ENCODE results near the gene RPL32. TPM values are rescaled to one million over a fixed set of nuclear protein-coding genes. Genes with fewer than 3 reads are reported as not detected.
A peak's percentile ranks its signal among the peaks of the same experiment; 100 is the strongest.

The RPL32 gene
- total and polyA plus RNA-seq, 5 donors from 2014 or later = 2,250 to 3,950 (median 2,758) TPM

DNA sequence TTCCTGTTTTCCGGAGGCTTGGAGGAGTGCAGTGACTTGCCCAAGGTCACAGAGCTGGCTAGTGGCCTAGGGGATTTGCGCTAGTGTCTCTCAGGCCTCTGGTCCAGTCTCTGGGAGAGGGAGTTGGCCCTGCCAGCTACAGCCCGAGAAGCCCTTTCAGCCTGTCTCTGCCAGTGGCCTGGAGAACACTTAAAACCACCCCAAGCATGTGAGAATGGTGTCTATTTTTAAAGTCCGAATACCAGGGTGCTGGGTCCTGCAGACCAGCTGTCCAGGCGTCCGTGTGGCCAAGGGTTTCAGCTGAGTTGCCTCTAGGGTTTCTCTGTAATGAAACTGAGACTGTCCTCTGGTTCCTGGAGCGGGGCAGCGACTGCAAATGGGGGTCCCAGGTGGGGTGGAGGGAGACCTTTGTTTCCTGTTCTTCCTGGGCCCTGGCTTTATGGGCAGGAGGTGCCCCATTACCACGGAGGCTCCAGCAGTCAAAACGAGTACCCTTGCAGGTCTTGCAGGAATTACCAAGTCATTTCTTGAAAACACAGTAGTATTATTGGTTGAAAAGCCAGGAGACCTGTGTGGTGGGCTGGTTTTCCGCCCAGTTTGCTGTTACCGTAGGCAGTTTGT lies 42.7 kb downstream of the RPL32 start:
- Mint-ChIP-seq H3K36me3 (no peaks in the 10 kb centered on the region), H3K27me3 (peaks cover 41% of the 10 kb centered on the region), H3K27ac (no peak overlapping the region), H3K4me1 (peaks cover 0 to 16% (median 3%) of the 10 kb centered on the region in 4 donors), H3K4me3 (peak overlapping the region in 1 of 4 donors; percentile 70), H3K9me3 (no peaks in the 10 kb centered on the region)
- Histone ChIP-seq H3K4me3 (ENCODE audit: low read depth, low read length) (no peak overlapping the region), H3K27me3 (ENCODE audit: control insufficient read depth, insufficient read depth, low read length) (peaks cover 2% of the 10 kb centered on the region), H3K9me3 (ENCODE audit: control insufficient read depth in 2 of 2, low read length in 2 of 2) (no peaks in the 10 kb centered on the region), H3K27ac (ENCODE audit: insufficient read depth, low read length, poor library complexity, severe bottlenecking) (no peak overlapping the region), H3K4me1 (ENCODE audit: control insufficient read depth, insufficient read depth, low read length, poor library complexity, severe bottlenecking) (no peaks in the 10 kb centered on the region), H3K36me3 (ENCODE audit: control insufficient read depth, insufficient read depth, low read length) (no peaks in the 10 kb centered on the region)
- no peak for ATAC-seq (ENCODE audit: low read depth in 2 of 2)
- no peak for DNase-seq

- DNase-seq (no peak), ATAC-seq (ENCODE audit: low read depth in 2 of 2) (no peak)
- peaks cover 42% of the 10 kb centered on the region for H3K27me3 Mint-ChIP-seq
- peaks cover 0 to 16% (median 3%) of the 10 kb centered on the region in 4 donors for H3K4me1 Mint-ChIP-seq
- peak overlapping the region in 2 of 3 donors; percentile 6 to 36 for H3K27ac Mint-ChIP-seq
- no peaks in the 10 kb centered on the region for H3K36me3 Mint-ChIP-seq
- Histone ChIP-seq H3K4me1 (ENCODE audit: control insufficient read depth, insufficient read depth, low read length, poor library complexity, severe bottlenecking) (no peaks in the 10 kb centered on the region), H3K27me3 (ENCODE audit: control insufficient read depth, insufficient read depth, low read length) (peaks cover 2% of the 10 kb centered on the region), H3K36me3 (ENCODE audit: control insufficient read depth, insufficient read depth, low read length) (no peaks in the 10 kb centered on the region), H3K9me3 (ENCODE audit: control insufficient read depth in 2 of 2, low read length in 2 of 2) (no peaks in the 10 kb centered on the region), H3K4me3 (ENCODE audit: low read depth, low read length) (no peak overlapping the region), H3K27ac (ENCODE audit: insufficient read depth, low read length, poor library complexity, severe bottlenecking) (no peak overlapping the region)
- H3K4me3 Mint-ChIP-seq = peak overlapping the region; percentile 16 to 70 (median 44)
- H3K9me3 Mint-ChIP-seq = no peaks in the 10 kb centered on the region
Observed at GRCh38 chr3:12797892-12798558, 43.3 kb downstream of the RPL32 start.

DNA sequence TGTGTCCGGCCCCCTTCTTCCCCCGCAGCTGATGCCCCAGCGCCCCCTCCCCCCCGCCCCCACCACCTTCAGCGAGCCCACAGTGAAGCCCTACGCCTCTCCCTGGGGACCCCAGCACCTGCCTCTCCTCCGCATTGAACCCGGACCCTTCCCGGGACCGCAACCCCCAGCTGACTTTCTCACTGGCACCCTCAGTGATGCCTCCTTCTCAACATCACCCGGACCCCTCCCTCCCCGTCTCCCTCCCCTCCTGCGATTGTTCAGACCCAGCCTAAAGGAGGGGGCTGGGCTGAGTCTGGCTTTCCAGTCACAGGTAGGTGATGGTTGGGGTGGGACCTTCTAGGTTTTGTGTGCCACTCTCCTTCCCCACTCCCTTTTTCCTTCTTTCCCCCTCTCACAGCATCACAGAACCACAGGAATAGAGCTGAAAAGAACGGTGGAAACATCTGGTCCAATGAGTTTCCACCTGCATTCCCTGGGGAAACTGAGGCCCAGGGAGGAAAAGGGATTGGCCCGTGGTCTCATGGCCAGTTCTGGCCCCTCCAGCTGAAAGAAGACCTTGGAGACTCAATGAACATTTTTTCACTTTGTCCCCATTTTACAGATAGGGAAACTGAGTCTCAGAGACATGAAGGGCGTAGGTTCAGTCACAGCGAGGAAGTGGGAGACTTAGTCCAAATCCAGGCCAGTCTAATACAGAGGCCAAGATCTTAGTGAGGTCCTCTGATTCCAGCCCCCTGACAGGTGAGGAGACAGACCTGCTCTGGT lies 44.1 kb downstream of the RPL32 start:
- peak overlapping the region; percentile 23 for H3K27ac ChIP-seq (ENCODE audit: insufficient read depth, low read length, poor library complexity, severe bottlenecking)
- Mint-ChIP-seq H3K27me3 (peaks cover 42% of the 10 kb centered on the region), H3K4me3 (peak overlapping the region in 3 of 4 donors; percentile 16 to 87 (median 70)), H3K27ac (peak overlapping the region in 1 of 3 donors; percentile 36), H3K9me3 (no peaks in the 10 kb centered on the region), H3K36me3 (no peaks in the 10 kb centered on the region), H3K4me1 (peaks cover 0 to 16% (median 3%) of the 10 kb centered on the region in 4 donors)
- ATAC-seq (ENCODE audit: low read depth in 2 of 2) = no peak
- no peaks in the 10 kb centered on the region for H3K9me3 ChIP-seq (ENCODE audit: control insufficient read depth in 2 of 2, low read length in 2 of 2)
- no peak overlapping the region for H3K4me3 ChIP-seq (ENCODE audit: low read depth, low read length)
- H3K27me3 ChIP-seq (ENCODE audit: control insufficient read depth, insufficient read depth, low read length) = peaks cover 2% of the 10 kb centered on the region
- no peaks in the 10 kb centered on the region for H3K36me3 ChIP-seq (ENCODE audit: control insufficient read depth, insufficient read depth, low read length)
- no peaks in the 10 kb centered on the region for H3K4me1 ChIP-seq (ENCODE audit: control insufficient read depth, insufficient read depth, low read length, poor library complexity, severe bottlenecking)
- no peak for DNase-seq

- peaks cover 42% of the 10 kb centered on the region for H3K27me3 Mint-ChIP-seq
- Histone ChIP-seq H3K36me3 (ENCODE audit: control insufficient read depth, insufficient read depth, low read length) (no peaks in the 10 kb centered on the region), H3K9me3 (ENCODE audit: control insufficient read depth in 2 of 2, low read length in 2 of 2) (no peaks in the 10 kb centered on the region), H3K4me1 (ENCODE audit: control insufficient read depth, insufficient read depth, low read length, poor library complexity, severe bottlenecking) (no peaks in the 10 kb centered on the region), H3K27me3 (ENCODE audit: control insufficient read depth, insufficient read depth, low read length) (peaks cover 2% of the 10 kb centered on the region), H3K27ac (ENCODE audit: insufficient read depth, low read length, poor library complexity, severe bottlenecking) (peak within 1 kb of the TSS; percentile 23), H3K4me3 (ENCODE audit: low read depth, low read length) (no peak within 1 kb of the TSS)
- H3K4me1 Mint-ChIP-seq = peaks cover 0 to 16% (median 3%) of the 10 kb centered on the region in 4 donors
- H3K9me3 Mint-ChIP-seq = no peaks in the 10 kb centered on the region
- peak within 1 kb of the TSS in 2 of 3 donors; percentile 87 to 91 for H3K27ac Mint-ChIP-seq
- H3K4me3 Mint-ChIP-seq = peak within 1 kb of the TSS; percentile 68 to 87 (median 80)
- DNase-seq (peak in 2 of 3 donors; percentile 17 to 26), ATAC-seq (ENCODE audit: low read depth in 2 of 2) (peak; percentile 58 to 60)
- no peaks in the 10 kb centered on the region for H3K36me3 Mint-ChIP-seq
Observed at GRCh38 chr3:12796171-12797123, 44.9 kb downstream of the RPL32 start, which contains the start of gene CAND2. CAND2 (plus strand) TSS chr3:12796680; CDS start chr3:12796721, 41 bp downstream.

GRCh38 chr3:12793701-12794100 lies 47.7 kb downstream of the RPL32 start:
- Histone ChIP-seq H3K36me3 (ENCODE audit: control insufficient read depth, insufficient read depth, low read length) (no peaks in the 10 kb centered on the region), H3K4me3 (ENCODE audit: low read depth, low read length) (no peak overlapping the region), H3K9me3 (ENCODE audit: control insufficient read depth in 2 of 2, low read length in 2 of 2) (no peaks in the 10 kb centered on the region), H3K27ac (ENCODE audit: insufficient read depth, low read length, poor library complexity, severe bottlenecking) (no peak overlapping the region), H3K27me3 (ENCODE audit: control insufficient read depth, insufficient read depth, low read length) (peaks cover 2% of the 10 kb centered on the region), H3K4me1 (ENCODE audit: control insufficient read depth, insufficient read depth, low read length, poor library complexity, severe bottlenecking) (no peaks in the 10 kb centered on the region)
- Mint-ChIP-seq H3K4me1 (peaks cover 0 to 16% (median 3%) of the 10 kb centered on the region in 4 donors), H3K36me3 (no peaks in the 10 kb centered on the region), H3K4me3 (no peak overlapping the region), H3K27me3 (peaks cover 43% of the 10 kb centered on the region), H3K27ac (no peak overlapping the region), H3K9me3 (no peaks in the 10 kb centered on the region)
- DNase-seq (no peak), ATAC-seq (ENCODE audit: low read depth in 2 of 2) (no peak)

- Histone ChIP-seq H3K27ac (ENCODE audit: insufficient read depth, low read length, poor library complexity, severe bottlenecking) (no peak overlapping the region), H3K36me3 (ENCODE audit: control insufficient read depth, insufficient read depth, low read length) (no peaks in the 10 kb centered on the region), H3K4me3 (ENCODE audit: low read depth, low read length) (no peak overlapping the region), H3K4me1 (ENCODE audit: control insufficient read depth, insufficient read depth, low read length, poor library complexity, severe bottlenecking) (no peaks in the 10 kb centered on the region), H3K27me3 (ENCODE audit: control insufficient read depth, insufficient read depth, low read length) (peaks cover 2% of the 10 kb centered on the region), H3K9me3 (ENCODE audit: control insufficient read depth in 2 of 2, low read length in 2 of 2) (no peaks in the 10 kb centered on the region)
- Mint-ChIP-seq H3K27me3 (peaks cover 30% of the 10 kb centered on the region), H3K4me3 (no peak overlapping the region), H3K9me3 (no peaks in the 10 kb centered on the region), H3K4me1 (peaks cover 0 to 6% (median 0%) of the 10 kb centered on the region in 4 donors), H3K36me3 (no peaks in the 10 kb centered on the region), H3K27ac (peak overlapping the region in 1 of 3 donors; percentile 59)
- ATAC-seq (ENCODE audit: low read depth in 2 of 2) = no peak
- DNase-seq = no peak
Observed at GRCh38 chr3:12791430-12791829, 49.9 kb downstream of the RPL32 start.

Data from CD4-positive, CD25-positive, alpha-beta regulatory T cell (primary cell).